ENCODE results near the gene ZNF454.

Gene ZNF454

DNA sequence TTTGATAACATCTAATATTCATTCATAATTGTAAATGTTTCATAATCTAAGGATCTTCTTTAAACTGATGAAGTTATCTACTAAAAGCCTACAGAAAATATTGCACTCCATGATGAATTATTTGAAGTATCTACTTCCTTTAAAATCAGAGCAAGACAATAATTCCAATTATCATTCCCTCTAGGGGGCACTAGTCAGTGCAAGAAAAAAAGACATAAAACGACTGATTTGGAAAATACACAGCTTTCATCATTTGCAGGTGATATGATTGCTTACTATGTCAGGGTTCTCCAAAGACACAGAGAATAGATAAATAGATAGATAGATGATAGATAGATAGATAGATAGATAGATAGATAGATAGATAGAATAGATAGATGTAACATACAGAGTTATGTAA is 67.7 kb downstream of the ZNF454 start:
- Mint-ChIP-seq H3K9me3 (peaks cover 45% of the 10 kb centered on the region), H3K4me3 (no peak overlapping the region), H3K27me3 (peaks cover 8% of the 10 kb centered on the region), H3K36me3 (ENCODE audit: low read depth) (no peaks in the 10 kb centered on the region), H3K27ac (no peak overlapping the region), H3K4me1 (ENCODE audit: low read depth) (no peaks in the 10 kb centered on the region)
- DNase-seq, result no peak

All from activated T-cell treated with anti-CD3 and anti-CD28 coated beads, Interleukin-2, amount 50 U/mL, for 24 hours (primary cell).